Measurements from ENCODE around the gene ELAVL2. TPM values are rescaled to one million over a fixed set of nuclear protein-coding genes. Genes with fewer than 3 reads are reported as not detected.

ELAVL2 gene
- total and polyA plus RNA-seq, 2 of the 4 experiments (the other 2 are of a cell fraction) = 0.36 TPM; not detected in 1

DNA sequence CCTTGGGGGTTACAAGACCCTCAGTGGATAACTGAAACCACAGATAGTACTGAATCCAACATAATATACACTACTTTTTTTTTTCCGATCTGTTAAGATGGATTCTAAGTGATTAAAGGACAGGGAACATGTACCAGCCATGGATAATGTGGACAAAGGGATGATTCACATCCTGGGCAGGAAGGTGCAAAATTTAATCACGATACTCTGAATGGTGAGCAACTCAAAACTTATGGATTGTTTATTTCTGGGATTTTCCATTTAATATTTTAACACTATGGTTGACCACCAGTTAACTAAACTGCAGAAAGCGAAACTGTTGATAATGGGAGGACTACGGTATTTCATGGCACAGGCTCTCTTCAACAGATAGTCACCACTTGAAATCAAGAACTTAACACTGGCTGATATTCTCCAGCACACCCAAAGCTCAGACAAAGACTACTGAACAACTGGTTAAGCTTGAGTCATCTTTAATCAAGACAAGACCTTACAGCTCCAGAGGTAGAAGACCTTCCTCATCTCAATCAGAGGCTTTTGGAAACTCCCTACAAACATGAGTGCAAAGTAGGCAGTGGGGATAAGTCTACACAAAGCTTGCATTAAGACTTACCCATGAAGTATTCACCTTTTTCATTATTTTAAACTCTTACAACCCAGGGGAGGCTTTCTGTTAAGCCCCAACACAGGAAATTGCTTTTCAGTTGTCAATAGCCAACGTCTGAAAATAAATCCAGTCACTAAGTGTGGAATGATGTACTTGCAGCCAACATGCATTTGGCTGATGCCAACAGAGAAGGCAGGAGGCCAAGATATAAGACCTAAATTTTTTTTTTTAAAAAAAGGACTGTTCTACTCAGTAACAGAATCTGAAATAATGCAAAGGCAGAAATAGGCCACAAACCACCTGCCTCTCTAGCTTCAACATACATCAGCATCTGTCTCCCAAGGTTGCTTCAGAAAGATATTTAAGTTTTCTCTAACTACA, 78.7 kb downstream of the ELAVL2 start:
- H3K27me3 ChIP-seq (ENCODE audit: control insufficient read depth, insufficient read depth, low read length) = no peaks in the 10 kb centered on the region
- no peak overlapping the region for H3K4ac ChIP-seq (ENCODE audit: low read depth, low read length)
- no peaks in the 10 kb centered on the region for H3K4me1 ChIP-seq (ENCODE audit: control insufficient read depth, insufficient read depth, low read length)
- H3K4me3 ChIP-seq (ENCODE audit: insufficient read depth, low read depth, low read length) = no peak overlapping the region
- peaks cover 3% of the 10 kb centered on the region for H3K9me3 ChIP-seq (ENCODE audit: control insufficient read depth, insufficient read depth, low read length)
- no peak overlapping the region for H2AFZ ChIP-seq (replicated peaks; ENCODE audit: low read length, poor library complexity)
- no peak overlapping the region for H3K14ac ChIP-seq (replicated peaks; ENCODE audit: low read depth, low read length)
- TF ChIP-seq NFE2L2 (IDR thresholded peaks at IDR 0.05; ENCODE audit: low read depth, low read length) (no peak), MAFK (IDR thresholded peaks at IDR 0.05; ENCODE audit: low read depth, low read length) (no peak), POLR2A (IDR thresholded peaks at IDR 0.05; ENCODE audit: low read depth, low read length) (no peak)
- TF ChIP-seq, protein P1, sequence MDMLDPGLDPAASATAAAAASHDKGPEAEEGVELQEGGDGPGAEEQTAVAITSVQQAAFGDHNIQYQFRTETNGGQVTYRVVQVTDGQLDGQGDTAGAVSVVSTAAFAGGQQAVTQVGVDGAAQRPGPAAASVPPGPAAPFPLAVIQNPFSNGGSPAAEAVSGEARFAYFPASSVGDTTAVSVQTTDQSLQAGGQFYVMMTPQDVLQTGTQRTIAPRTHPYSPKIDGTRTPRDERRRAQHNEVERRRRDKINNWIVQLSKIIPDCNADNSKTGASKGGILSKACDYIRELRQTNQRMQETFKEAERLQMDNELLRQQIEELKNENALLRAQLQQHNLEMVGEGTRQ (IDR thresholded peaks at IDR 0.05; ENCODE audit: low read depth, low read length) = no peak
- BruUV-seq (replicated peaks) = no TSS peak
- H4K5ac ChIP-seq (ENCODE audit: low read depth, low read length) = no peak overlapping the region
- H2BK5ac ChIP-seq (ENCODE audit: low read depth, low read length, poor library complexity, severe bottlenecking) = no peak overlapping the region
- 0% methylated on average over 1 of the region's 5 CpGs; no CpG with 5 or more reads in 1 of the 2 experiments for WGBS, 2 experiments (ENCODE audit: extremely low coverage in 2 of 2, insufficient read length in 1 of 2)
- DNase-seq (no peak), ATAC-seq (ENCODE audit: low read depth) (no peak)
- H4K91ac ChIP-seq (ENCODE audit: insufficient read depth, low read depth, low read length) = no peak overlapping the region
- no peak overlapping the region for H3K56ac ChIP-seq (ENCODE audit: extremely low read depth, insufficient read depth, low read length)
- H2AK9ac ChIP-seq (replicated peaks; ENCODE audit: low read depth, low read length, poor library complexity) = no peak overlapping the region
- H3K79me1 ChIP-seq (ENCODE audit: low read depth in 1 of 2, low read length in 2 of 2) = no peaks in the 10 kb centered on the region
- H3K9ac ChIP-seq (ENCODE audit: low read depth, low read length) = no peak overlapping the region
- H4K20me1 ChIP-seq (ENCODE audit: insufficient read depth, low read length) = no peaks in the 10 kb centered on the region
- H4K8ac ChIP-seq (ENCODE audit: low read depth in 2 of 2, low read length in 2 of 2) = no peak overlapping the region
- intact Hi-C loops (cut with micrococcal nuclease) (no loop called here), dilution Hi-C loops (cut with HindIII; ENCODE audit: low sequenced_read_pairs, unreplicated experiment) (no loop called here), in situ Hi-C loops (cut with MboI; ENCODE audit: low sequenced_read_pairs) (no loop called here)
- ChIA-PET CTCF (no interaction called here), POLR2A (ENCODE audit: unreplicated experiment) (no interaction called here)
- no peaks in the 10 kb centered on the region for H3K36me3 ChIP-seq (ENCODE audit: control insufficient read depth, insufficient read depth, low read length)
- H2AK5ac ChIP-seq (ENCODE audit: low read depth, low read length) = no peak overlapping the region
- no peak overlapping the region for H3K27ac ChIP-seq (ENCODE audit: insufficient read depth, low read length)
- no peak overlapping the region for H3K23ac ChIP-seq (ENCODE audit: low read depth, low read length)
- no peak overlapping the region for H3K4me2 ChIP-seq (ENCODE audit: low read depth, low read length)
- no peak overlapping the region for H2BK120ac ChIP-seq (ENCODE audit: low read depth, low read length)
- H3K9me1 ChIP-seq (ENCODE audit: insufficient read depth, low read length) = no peaks in the 10 kb centered on the region
- H3K18ac ChIP-seq (ENCODE audit: low read depth, low read length) = no peak overlapping the region
- H2BK15ac ChIP-seq (ENCODE audit: low read depth, low read length) = no peak overlapping the region
- no peak overlapping the region for H2BK20ac ChIP-seq (ENCODE audit: low read depth, low read length)
